VCaP (cell line): ENCODE measurements around the gene ADAMTS18.

Source experiments
- H3K27ac ChIP-seq: fragments of 450-650 bp; 2 replicates; pipeline ENCODE4 v1.5.1; 2017
- TF ChIP-seq, protein P1 (sequence below): fragments of 450-650 bp; conservative IDR thresholded peaks from 2 replicates; pipeline ENCODE4 v1.5.1; 2017; ENCODE audit warnings: mild to moderate bottlenecking, moderate library complexity

The ADAMTS18 gene

DNA sequence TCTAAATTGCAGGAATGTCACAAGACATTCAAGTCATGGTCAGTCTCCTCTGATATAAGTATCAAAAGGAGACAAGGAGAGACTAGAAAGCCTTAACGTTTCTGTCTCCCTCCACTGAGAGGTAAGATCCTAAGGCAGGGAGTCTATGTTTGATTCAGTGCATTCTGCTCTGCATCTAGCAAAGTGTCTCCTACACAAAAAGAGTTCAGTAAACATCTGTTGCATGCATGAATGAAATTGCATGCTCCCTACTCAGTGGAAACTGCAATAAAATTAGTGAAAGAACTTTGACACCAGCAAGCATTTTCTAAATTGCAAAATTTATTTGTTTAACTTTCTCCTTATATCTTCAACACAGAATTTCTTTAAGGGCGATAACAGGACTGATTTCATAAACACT is 111.1 kb downstream of the ADAMTS18 start:
- TF ChIP-seq, protein P1, sequence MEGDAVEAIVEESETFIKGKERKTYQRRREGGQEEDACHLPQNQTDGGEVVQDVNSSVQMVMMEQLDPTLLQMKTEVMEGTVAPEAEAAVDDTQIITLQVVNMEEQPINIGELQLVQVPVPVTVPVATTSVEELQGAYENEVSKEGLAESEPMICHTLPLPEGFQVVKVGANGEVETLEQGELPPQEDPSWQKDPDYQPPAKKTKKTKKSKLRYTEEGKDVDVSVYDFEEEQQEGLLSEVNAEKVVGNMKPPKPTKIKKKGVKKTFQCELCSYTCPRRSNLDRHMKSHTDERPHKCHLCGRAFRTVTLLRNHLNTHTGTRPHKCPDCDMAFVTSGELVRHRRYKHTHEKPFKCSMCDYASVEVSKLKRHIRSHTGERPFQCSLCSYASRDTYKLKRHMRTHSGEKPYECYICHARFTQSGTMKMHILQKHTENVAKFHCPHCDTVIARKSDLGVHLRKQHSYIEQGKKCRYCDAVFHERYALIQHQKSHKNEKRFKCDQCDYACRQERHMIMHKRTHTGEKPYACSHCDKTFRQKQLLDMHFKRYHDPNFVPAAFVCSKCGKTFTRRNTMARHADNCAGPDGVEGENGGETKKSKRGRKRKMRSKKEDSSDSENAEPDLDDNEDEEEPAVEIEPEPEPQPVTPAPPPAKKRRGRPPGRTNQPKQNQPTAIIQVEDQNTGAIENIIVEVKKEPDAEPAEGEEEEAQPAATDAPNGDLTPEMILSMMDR, result no peak
- H3K27ac ChIP-seq, result no peak overlapping the region

DNA sequence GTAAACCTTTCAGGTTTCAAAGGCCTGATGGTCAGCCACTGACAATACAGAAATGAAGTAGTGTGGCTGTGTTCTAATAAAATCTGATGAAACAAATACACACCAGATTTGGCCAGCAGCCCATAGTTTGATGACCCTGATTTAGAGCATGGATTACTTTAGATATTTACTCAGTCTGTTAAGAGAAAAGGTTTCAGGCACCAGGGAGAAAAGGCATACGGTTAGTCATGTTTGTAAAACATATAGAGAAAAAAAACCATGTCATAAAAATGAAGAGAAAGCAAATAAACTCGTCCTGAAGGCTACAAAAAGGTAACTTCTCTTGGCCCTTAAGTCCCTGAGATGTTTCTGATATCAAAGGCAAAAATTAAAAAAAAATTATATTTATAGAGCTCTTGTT is 112.1 kb downstream of the ADAMTS18 start:
- TF ChIP-seq, protein P1, result no peak

GRCh38 chr16:77317059-77317458 is 117.8 kb downstream of the ADAMTS18 start:
- TF ChIP-seq, protein P1, result no peak
- no peak overlapping the region for H3K27ac ChIP-seq

More for the DNA sequence above, 112.1 kb downstream of the ADAMTS18 start:
- no peak overlapping the region for H3K27ac ChIP-seq

- no peak overlapping the region for H3K27ac ChIP-seq
- TF ChIP-seq, protein P1, result no peak
These were observed 124.0 kb downstream of the ADAMTS18 start for GRCh38 chr16:77310877-77311276.

DNA sequence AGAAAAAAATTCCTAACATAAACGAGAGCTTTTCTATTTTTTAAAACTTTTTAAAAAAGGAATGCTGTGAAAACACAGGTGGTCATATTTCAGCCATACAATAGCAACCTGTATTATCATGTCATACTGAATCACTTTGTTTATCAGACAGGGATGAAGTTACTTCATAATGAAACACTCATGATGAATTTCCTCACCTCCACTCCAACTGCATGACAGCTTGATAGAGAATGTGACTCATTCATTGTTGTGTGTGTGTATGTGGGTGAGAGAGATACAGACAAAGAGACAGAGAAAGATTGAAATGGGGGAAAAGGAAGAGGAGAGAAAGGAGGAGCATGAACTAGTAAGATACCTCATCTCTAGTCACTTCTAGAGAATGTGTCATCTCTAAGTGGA is 126.7 kb downstream of the ADAMTS18 start:
- TF ChIP-seq, protein P1, result no peak
- no peak overlapping the region for H3K27ac ChIP-seq

DNA sequence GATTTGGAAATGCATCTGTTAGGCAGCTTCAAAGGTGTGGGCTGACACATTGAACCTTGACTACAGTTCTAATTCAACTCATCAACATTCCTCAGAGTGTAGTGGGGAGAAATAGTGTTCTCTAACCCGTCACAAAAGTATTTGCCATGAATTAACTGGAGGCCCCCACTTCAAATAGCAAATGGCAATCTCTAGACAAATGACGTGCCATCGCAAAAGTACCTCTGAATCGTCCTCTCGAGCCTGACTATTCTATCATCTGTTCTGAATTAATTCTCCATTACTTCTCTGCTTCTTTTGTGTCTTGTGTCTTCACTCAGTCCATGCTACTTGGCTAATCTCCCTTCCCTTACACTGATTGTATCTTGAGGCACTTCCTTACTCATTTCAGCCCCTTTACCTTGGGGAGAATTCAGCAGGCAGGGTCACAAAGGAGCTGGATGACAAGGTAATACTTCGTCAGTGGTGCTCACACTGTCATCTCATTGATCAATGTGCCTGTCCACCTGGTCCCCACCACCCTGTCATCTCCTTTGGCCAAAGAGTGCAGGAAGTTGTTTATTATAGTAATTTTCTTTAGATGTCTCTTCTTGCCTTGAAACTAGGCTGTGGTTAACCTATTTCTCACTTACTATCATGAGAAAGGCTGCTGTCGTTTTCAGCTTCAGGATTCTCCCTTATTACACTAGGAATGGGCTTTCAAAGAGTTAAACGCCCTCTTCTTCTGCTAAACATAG is 127.2 kb downstream of the ADAMTS18 start:
- TF ChIP-seq, protein P1, result no peak
- H3K27ac ChIP-seq, result no peak overlapping the region

DNA sequence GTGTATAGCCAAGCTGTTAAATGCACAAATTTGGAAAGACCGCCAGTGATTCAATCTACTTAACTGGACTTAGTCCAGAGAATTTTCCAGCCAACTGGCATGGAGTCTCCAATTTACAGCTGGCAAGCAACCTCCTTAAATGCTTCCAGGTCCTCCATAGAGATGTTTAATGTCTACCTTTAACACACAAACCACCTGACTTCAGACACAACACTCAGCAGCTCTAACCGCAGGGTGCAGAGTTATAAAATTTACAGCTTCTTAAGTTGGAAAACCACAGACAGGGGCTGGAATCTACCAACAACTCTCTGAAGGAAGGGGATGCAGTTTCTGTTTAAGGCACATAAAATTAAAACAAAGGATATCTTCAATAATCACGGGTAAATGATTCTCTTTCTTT is 128.8 kb downstream of the ADAMTS18 start:
- TF ChIP-seq, protein P1, result no peak

More for the DNA sequence above, 128.8 kb downstream of the ADAMTS18 start:
- H3K27ac ChIP-seq, result no peak overlapping the region
